Measurements from ENCODE around the gene RAPGEF6. TPM values are rescaled to one million over a fixed set of nuclear protein-coding genes. Genes with fewer than 3 reads are reported as not detected.
A peak's percentile ranks its signal among the peaks of the same experiment; 100 is the strongest.

RAPGEF6 gene
- total and polyA plus RNA-seq, 9 of the 15 experiments (the other 6 are each of a cell fraction or from before 2014, with no cell fraction given), result 2.7 to 23.4 (median 12.7) TPM

DNA sequence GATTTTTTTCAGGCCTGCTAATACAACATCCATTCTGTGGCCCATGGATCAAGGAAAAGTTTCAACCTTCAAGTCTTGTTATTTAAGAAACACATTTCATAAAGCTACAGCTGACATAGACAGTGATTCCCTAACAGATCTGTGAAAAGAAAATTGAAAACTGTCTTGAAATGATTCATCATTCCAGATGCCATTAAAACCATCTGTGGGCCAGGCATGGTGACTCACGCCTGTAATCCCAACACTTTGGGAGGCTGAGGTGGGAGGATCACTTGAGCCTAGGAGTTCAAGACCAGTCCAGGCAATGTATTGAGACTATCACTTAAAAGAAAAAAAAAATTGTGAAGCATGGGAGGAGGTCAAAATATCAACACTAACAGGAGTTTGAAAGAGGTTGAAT, 6.0 kb downstream of the RAPGEF6 start (continued):
- TF ChIP-seq, protein P1, sequence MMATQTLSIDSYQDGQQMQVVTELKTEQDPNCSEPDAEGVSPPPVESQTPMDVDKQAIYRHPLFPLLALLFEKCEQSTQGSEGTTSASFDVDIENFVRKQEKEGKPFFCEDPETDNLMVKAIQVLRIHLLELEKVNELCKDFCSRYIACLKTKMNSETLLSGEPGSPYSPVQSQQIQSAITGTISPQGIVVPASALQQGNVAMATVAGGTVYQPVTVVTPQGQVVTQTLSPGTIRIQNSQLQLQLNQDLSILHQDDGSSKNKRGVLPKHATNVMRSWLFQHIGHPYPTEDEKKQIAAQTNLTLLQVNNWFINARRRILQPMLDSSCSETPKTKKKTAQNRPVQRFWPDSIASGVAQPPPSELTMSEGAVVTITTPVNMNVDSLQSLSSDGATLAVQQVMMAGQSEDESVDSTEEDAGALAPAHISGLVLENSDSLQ (IDR thresholded peaks at IDR 0.05), result 0 out of 2 replicates have a peak, but pooled peaks have one; percentile 21
- TF ChIP-seq, protein P2, sequence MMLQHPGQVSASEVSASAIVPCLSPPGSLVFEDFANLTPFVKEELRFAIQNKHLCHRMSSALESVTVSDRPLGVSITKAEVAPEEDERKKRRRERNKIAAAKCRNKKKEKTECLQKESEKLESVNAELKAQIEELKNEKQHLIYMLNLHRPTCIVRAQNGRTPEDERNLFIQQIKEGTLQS (IDR thresholded peaks at IDR 0.05), result peak; percentile 86
- TF ChIP-seq, protein P2 (CRISPR knock-in tag; conservative IDR thresholded peaks at IDR 0.05), result no peak
- TF ChIP-seq NFE2 (IDR thresholded peaks at IDR 0.05; ENCODE audit: low read depth) (peak; percentile 33; the same call in 1 of the 2 replicates), ZKSCAN3 (CRISPR knock-in tag; IDR thresholded peaks at IDR 0.05) (no peak), NFYB (IDR thresholded peaks at IDR 0.05; ENCODE audit: extremely low read depth, insufficient read length) (no peak), BMI1 (IDR thresholded peaks at IDR 0.05; ENCODE audit: low read length) (no peak), SMARCA4 (IDR thresholded peaks at IDR 0.05) (peak; percentile 60; the same call in 1 of the 2 replicates)
- TF ChIP-seq, protein P3, sequence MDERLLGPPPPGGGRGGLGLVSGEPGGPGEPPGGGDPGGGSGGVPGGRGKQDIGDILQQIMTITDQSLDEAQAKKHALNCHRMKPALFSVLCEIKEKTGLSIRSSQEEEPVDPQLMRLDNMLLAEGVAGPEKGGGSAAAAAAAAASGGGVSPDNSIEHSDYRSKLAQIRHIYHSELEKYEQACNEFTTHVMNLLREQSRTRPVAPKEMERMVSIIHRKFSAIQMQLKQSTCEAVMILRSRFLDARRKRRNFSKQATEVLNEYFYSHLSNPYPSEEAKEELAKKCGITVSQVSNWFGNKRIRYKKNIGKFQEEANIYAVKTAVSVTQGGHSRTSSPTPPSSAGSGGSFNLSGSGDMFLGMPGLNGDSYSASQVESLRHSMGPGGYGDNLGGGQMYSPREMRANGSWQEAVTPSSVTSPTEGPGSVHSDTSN (CRISPR knock-in tag; IDR thresholded peaks at IDR 0.05; ENCODE audit: low read depth), result no peak
- TF ChIP-seq, protein P3 (tag; conservative IDR thresholded peaks at IDR 0.05; ENCODE audit: low read depth), result peak; percentile 5; the same call in 1 of the 2 replicates

Measured in K562 (cell line).